DMS53 (cell line): ENCODE measurements around the gene PCDHA7.
"Not testable (repeated sequence)": the region's sequence is repeated elsewhere in the genome, so short reads cannot be mapped to it uniquely, and the experiment has no call there.

Experiments
- DNase-seq: peaks from one replicate; lab custom pipeline; 2025; lab: John Stamatoyannopoulos, UW

The PCDHA7 gene

GRCh38 chr5:140822281-140822629 lies 11.8 kb upstream of the PCDHA7 start:
- no peak for DNase-seq

GRCh38 chr5:140822969-140823368 lies 11.1 kb upstream of the PCDHA7 start:
- DNase-seq = not testable (repeated sequence)

- DNase-seq = no peak
Observed at GRCh38 chr5:140823475-140823874, 10.6 kb upstream of the PCDHA7 start.

- DNase-seq = peak; percentile 59
Observed at GRCh38 chr5:140827704-140828361, 6.2 kb upstream of the PCDHA7 start, which contains the start of gene PCDHA6. PCDHA6 (plus strand) TSS chr5:140827960; CDS start chr5:140828092, 132 bp downstream.

GRCh38 chr5:140828362-140828737 lies 5.7 kb upstream of the PCDHA7 start:
- DNase-seq = peak; percentile 68

- not testable (repeated sequence) for DNase-seq
Observed at GRCh38 chr5:140829511-140830501, 4.3 kb upstream of the PCDHA7 start.

- peak; percentile 77 for DNase-seq
Observed at GRCh38 chr5:140834439-140835008, 455 bp downstream of the PCDHA7 start.

- no peak for DNase-seq
Observed at GRCh38 chr5:140835622-140836510, 1.8 kb downstream of the PCDHA7 start.

GRCh38 chr5:140840978-140841962 lies 7.2 kb downstream of the PCDHA7 start, which contains the start of gene PCDHA8:
PCDHA8 (plus strand) TSS chr5:140841187; CDS start chr5:140841322, 135 bp downstream.
- peak; percentile 78 for DNase-seq

GRCh38 chr5:140842798-140843733 lies 9.0 kb downstream of the PCDHA7 start:
- DNase-seq = no peak

GRCh38 chr5:140848139-140849102 lies 14.4 kb downstream of the PCDHA7 start, which contains the start of gene PCDHA9:
PCDHA9 (plus strand) TSS chr5:140848382; CDS start chr5:140848496, 114 bp downstream.
- DNase-seq = peak; percentile 51

- not testable (repeated sequence) for DNase-seq
Observed at GRCh38 chr5:140849831-140850634, 16.0 kb downstream of the PCDHA7 start.

- DNase-seq = peak; percentile 88
Observed at GRCh38 chr5:140855772-140856674, 22.0 kb downstream of the PCDHA7 start, which contains the start of gene PCDHA10. PCDHA10 (plus strand) TSS chr5:140855897; CDS start chr5:140856049, 152 bp downstream.

GRCh38 chr5:140857177-140857986 lies 23.3 kb downstream of the PCDHA7 start:
- DNase-seq = no peak

- no peak for DNase-seq
Observed at GRCh38 chr5:140857987-140858240, 23.8 kb downstream of the PCDHA7 start.
